GM23338 (cell line): ENCODE results near the gene JAK2. TPM values are rescaled to one million over a fixed set of nuclear protein-coding genes. Genes with fewer than 3 reads are reported as not detected.

ENCODE experiments used
- ATAC-seq: fragments of 200-7000 bp; cut with Tn5 transposase; 3 replicates; pipeline ENCODE4 v1.9.1; 2020
- DNase-seq: peaks from one replicate; pipeline ENCODE4 v3.0.0-alpha.2; 2015; ENCODE audit warnings: low spot score
- H2AFZ ChIP-seq: fragments of 200-600 bp; sonication (generic); 2 replicates; pipeline ENCODE4 v1.8.0; 2016; ENCODE audit warnings: antibody characterized with exemption, mild to moderate bottlenecking, moderate library complexity
- H3F3A ChIP-seq: fragments of 200-600 bp; sonication (generic); replicated peaks from 2 replicates; pipeline ENCODE4 v1.8.0; 2017; ENCODE audit warnings: antibody characterized with exemption, mixed run types, low read depth
- H3K27ac ChIP-seq: fragments of 200-600 bp; sonication (generic); 2 replicates; pipeline ENCODE4 v1.6.1; 2016; ENCODE audit warnings: low read depth
- H3K27me3 ChIP-seq: fragments of 200-600 bp; sonication (generic); 2 replicates; pipeline ENCODE4 v1.8.0; 2016; ENCODE audit warnings: mild to moderate bottlenecking, mixed run types, moderate library complexity; ENCODE audit not compliant: insufficient read depth
- H3K36me3 ChIP-seq: fragments of 200-600 bp; sonication (generic); 2 replicates; pipeline ENCODE4 v1.8.0; 2016; ENCODE audit warnings: mild to moderate bottlenecking; ENCODE audit not compliant: insufficient read depth
- H3K4me1 ChIP-seq: fragments of 200-600 bp; sonication (generic); 2 replicates; pipeline ENCODE4 v1.8.0; 2016; ENCODE audit warnings: mild to moderate bottlenecking, moderate library complexity; ENCODE audit not compliant: insufficient read depth
- H3K4me2 ChIP-seq: fragments of 200-600 bp; sonication (generic); 2 replicates; pipeline ENCODE4 v1.7.1; 2017; ENCODE audit warnings: mixed run types
- H3K4me3 ChIP-seq: fragments of 200-600 bp; sonication (generic); 2 replicates; pipeline ENCODE4 v1.6.1; 2016; ENCODE audit warnings: mixed run types
- H3K79me2 ChIP-seq: fragments of 200-600 bp; sonication (generic); replicated peaks from 2 replicates; pipeline ENCODE4 v1.8.0; 2017; ENCODE audit warnings: mild to moderate bottlenecking; ENCODE audit not compliant: insufficient read depth
- H3K9me2 ChIP-seq: fragments of 200-600 bp; sonication (generic); 2 replicates; pipeline ENCODE4 v1.8.0; 2017; ENCODE audit not compliant: insufficient read depth
- H4K20me1 ChIP-seq: fragments of 200-600 bp; sonication (generic); replicated peaks from 2 replicates; pipeline ENCODE4 v1.8.0; 2017; ENCODE audit warnings: mild to moderate bottlenecking; ENCODE audit not compliant: insufficient read depth
- H3K27ac Mint-ChIP-seq: 2 replicates; pipeline ENCODE4 v1.8.0; 2020; ENCODE audit warnings: inconsistent platforms, mild to moderate bottlenecking, moderate library complexity, mixed read lengths
- H3K27me3 Mint-ChIP-seq: 3 replicates; pipeline ENCODE4 v1.8.0; 2022; ENCODE audit warnings: low read depth, mild to moderate bottlenecking, moderate library complexity, mixed read lengths, inconsistent platforms; ENCODE audit not compliant: insufficient read depth, poor library complexity
- H3K36me3 Mint-ChIP-seq: 3 replicates; pipeline ENCODE4 v1.8.0; 2021; ENCODE audit warnings: low read depth, mild to moderate bottlenecking, inconsistent platforms, moderate library complexity, mixed read lengths
- H3K4me1 Mint-ChIP-seq: 3 replicates; pipeline ENCODE4 v1.8.0; 2020; ENCODE audit warnings: mild to moderate bottlenecking, inconsistent platforms, mixed read lengths
- H3K4me3 Mint-ChIP-seq: 3 replicates; pipeline ENCODE4 v1.8.0; 2021; ENCODE audit warnings: moderate library complexity, mild to moderate bottlenecking, inconsistent platforms, mixed read lengths
- H3K9me3 Mint-ChIP-seq: 3 replicates; pipeline ENCODE4 v1.8.0; 2020; ENCODE audit warnings: moderate library complexity, mild to moderate bottlenecking, inconsistent platforms, mixed read lengths
- CREB1 ChIP-seq: fragments of 250-450 bp; sonication (Bioruptor Pico); IDR thresholded peaks from 2 replicates; pipeline ENCODE4 v1.5.0; 2020; ENCODE audit warnings: low read depth, mild to moderate bottlenecking, moderate library complexity
- CTCF ChIP-seq, 2 experiments: fragments of 200-600 bp in 1 of 2; sonication (generic) in 1 of 2; conservative IDR thresholded peaks; 2 replicates each; pipeline versions ENCODE4 v1.5.1 to v1.6.1; 2016 to 2017; ENCODE audit warnings: antibody characterized with exemption in 2 of 2, low read depth in 2 of 2, mild to moderate bottlenecking in 2 of 2, moderate library complexity in 1 of 2
- ETS1 ChIP-seq: IDR thresholded peaks from 2 replicates; pipeline ENCODE4 v1.6.1; 2016; ENCODE audit warnings: antibody characterized with exemption
- EZH2 ChIP-seq: fragments of 200-600 bp; sonication (generic); IDR thresholded peaks from one replicate; pipeline ENCODE4 v1.8.0; 2017; ENCODE audit warnings: antibody characterized with exemption, mild to moderate bottlenecking, low read depth; ENCODE audit not compliant: unreplicated experiment
- EZH2phosphoT487 ChIP-seq: fragments of 200-600 bp; sonication (generic); IDR thresholded peaks from one replicate; pipeline ENCODE4 v1.8.1; 2018; ENCODE audit warnings: antibody characterized with exemption; ENCODE audit not compliant: unreplicated experiment
- JUNB ChIP-seq: IDR thresholded peaks from one replicate; pipeline ENCODE4 v1.6.1; 2016; ENCODE audit warnings: antibody characterized with exemption; ENCODE audit not compliant: unreplicated experiment
- NANOG ChIP-seq: IDR thresholded peaks from 2 replicates; pipeline ENCODE4 v1.6.1; 2016; ENCODE audit warnings: antibody characterized with exemption, borderline replicate concordance
- POLR2AphosphoS5 ChIP-seq: IDR thresholded peaks from 2 replicates; pipeline ENCODE4 v1.6.1; 2016; ENCODE audit warnings: antibody characterized with exemption, low read depth
- REST ChIP-seq: IDR thresholded peaks from one replicate; pipeline ENCODE4 v1.6.1; 2018; ENCODE audit warnings: antibody characterized with exemption; ENCODE audit not compliant: unreplicated experiment
- STAT1 ChIP-seq: IDR thresholded peaks from one replicate; pipeline ENCODE4 v1.6.1; 2016; ENCODE audit warnings: antibody characterized with exemption; ENCODE audit not compliant: unreplicated experiment
- ZNF114 ChIP-seq: fragments of 250-450 bp; sonication (Bioruptor Pico); IDR thresholded peaks from 2 replicates; pipeline ENCODE4 v1.5.0; 2020; ENCODE audit warnings: mild to moderate bottlenecking, moderate library complexity
- ZNF331 ChIP-seq: fragments of 250-450 bp; sonication (Bioruptor Pico); IDR thresholded peaks from 2 replicates; pipeline ENCODE4 v1.5.0; 2020; ENCODE audit warnings: low read depth, mild to moderate bottlenecking, moderate library complexity
- ZNF462 ChIP-seq: fragments of 250-450 bp; sonication (Bioruptor Pico); IDR thresholded peaks from 2 replicates; pipeline ENCODE4 v1.5.0; 2020; ENCODE audit warnings: mild to moderate bottlenecking, moderate library complexity
- polyA plus RNA-seq: library from polyadenylated mRNA; unstranded; fragments of >200 nt; fragmentation: Nextera tagmentation; extraction: Ambion mirVana; gene quantifications from 2 replicates; pipeline ENCODE4 v1.2.1, GENCODE V29; 2016
- total RNA-seq: library from RNA; depleted of rRNA; stranded (reverse); fragments of >200 nt; shearing (Covaris generic); gene quantifications from 2 replicates; pipeline ENCODE4 v1.2.3, GENCODE V29; 2014

The JAK2 gene
- total and polyA plus RNA-seq, 2 experiments from 2014 or later: 1.1 to 3.0 TPM

- TF ChIP-seq REST: no peak
- no peak for TF ChIP-seq STAT1
- TF ChIP-seq EZH2: no peak
- no peak for TF ChIP-seq CTCF (conservative IDR thresholded peaks at IDR 0.05; ENCODE audit: low read depth in 2 of 2)
- TF ChIP-seq EZH2phosphoT487: no peak
- no peak for TF ChIP-seq NANOG
Observed at GRCh38 chr9:5044160-5044559, 59.1 kb downstream of the JAK2 start (continued).

- Histone ChIP-seq H3K27ac (no peak overlapping the region), H3K36me3 (no peaks in the 10 kb centered on the region), H3K27me3 (no peaks in the 10 kb centered on the region), H3K4me1 (no peaks in the 10 kb centered on the region), H3K9me2 (no peaks in the 10 kb centered on the region), H3F3A (no peaks in the 10 kb centered on the region), H3K4me3 (no peak overlapping the region), H2AFZ (no peak overlapping the region), H3K4me2 (no peak overlapping the region), H4K20me1 (no peaks in the 10 kb centered on the region), H3K79me2 (no peaks in the 10 kb centered on the region)
- ATAC-seq (no peak), DNase-seq (no peak)
- Mint-ChIP-seq H3K27me3 (no peaks in the 10 kb centered on the region), H3K4me1 (no peaks in the 10 kb centered on the region), H3K36me3 (no peaks in the 10 kb centered on the region), H3K27ac (no peak overlapping the region), H3K4me3 (no peak overlapping the region), H3K9me3 (no peaks in the 10 kb centered on the region)
- TF ChIP-seq ZNF331 (CRISPR knock-in tag): no peak
- no peak for TF ChIP-seq ZNF462
- TF ChIP-seq EZH2: no peak
- no peak for TF ChIP-seq EZH2phosphoT487
- no peak for TF ChIP-seq JUNB
- no peak for TF ChIP-seq CREB1 (CRISPR knock-in tag)
- TF ChIP-seq ZNF114 (CRISPR knock-in tag): no peak
- TF ChIP-seq ETS1: no peak
- no peak for TF ChIP-seq POLR2AphosphoS5
Observed at GRCh38 chr9:5052838-5053237, 67.8 kb downstream of the JAK2 start.
